NOMO-1 treated with DMSO at 0.1 percent for 48 hours (cell line): ENCODE data around the gene D2HGDH.
A peak's percentile ranks its signal among the peaks of the same experiment; 100 is the strongest.
"Not testable (repeated sequence)": the region's sequence is repeated elsewhere in the genome, so short reads cannot be mapped to it uniquely, and the experiment has no call there.

Experiments used
- DNase-seq: peaks from one replicate; lab custom pipeline; 2025; ENCODE audit not compliant: unreplicated experiment; lab: John Stamatoyannopoulos, UW

The D2HGDH gene

GRCh38 chr2:241724975-241725870, 9.2 kb upstream of the D2HGDH start:
- DNase-seq, result peak; percentile 45

- DNase-seq, result no peak
These were observed 8.0 kb upstream of the D2HGDH start for GRCh38 chr2:241726459-241726858.

GRCh38 chr2:241728000-241728399, 6.4 kb upstream of the D2HGDH start:
- no peak for DNase-seq

- DNase-seq, result no peak
These were observed 5.8 kb upstream of the D2HGDH start for GRCh38 chr2:241728627-241729026.

GRCh38 chr2:241729868-241730267, 4.6 kb upstream of the D2HGDH start:
- no peak for DNase-seq

- peak; percentile 24 for DNase-seq
These were observed 3.6 kb upstream of the D2HGDH start for GRCh38 chr2:241730671-241731293.

GRCh38 chr2:241732513-241733186, 1.8 kb upstream of the D2HGDH start:
- DNase-seq, result peak; percentile 2

- no peak for DNase-seq
These were observed 831 bp upstream of the D2HGDH start for GRCh38 chr2:241733391-241734207.

GRCh38 chr2:241734208-241734466, 293 bp upstream of the D2HGDH start:
- no peak for DNase-seq

- no peak for DNase-seq
These were observed 1.7 kb downstream of the D2HGDH start for GRCh38 chr2:241736111-241736510.

GRCh38 chr2:241738040-241738686, 3.7 kb downstream of the D2HGDH start:
- DNase-seq, result no peak

GRCh38 chr2:241739177-241739576, 4.7 kb downstream of the D2HGDH start:
- DNase-seq, result no peak

GRCh38 chr2:241739651-241740050, 5.2 kb downstream of the D2HGDH start:
- no peak for DNase-seq

- no peak for DNase-seq
These were observed 6.6 kb downstream of the D2HGDH start for GRCh38 chr2:241741016-241741415.

- DNase-seq, result no peak
These were observed 8.0 kb downstream of the D2HGDH start for GRCh38 chr2:241742320-241742939.

- DNase-seq, result not testable (repeated sequence)
These were observed 8.6 kb downstream of the D2HGDH start for GRCh38 chr2:241743008-241743407.

- DNase-seq, result no peak
These were observed 9.2 kb downstream of the D2HGDH start for GRCh38 chr2:241743620-241744019.

- no peak for DNase-seq
These were observed 9.8 kb downstream of the D2HGDH start for GRCh38 chr2:241744028-241744754.

- no peak for DNase-seq
These were observed 10.8 kb downstream of the D2HGDH start for GRCh38 chr2:241745276-241745675.

- no peak for DNase-seq
These were observed 11.7 kb downstream of the D2HGDH start for GRCh38 chr2:241746084-241746483.
